GM19372 (cell line): ENCODE measurements around the gene COPE.
"Not testable (repeated sequence)": the region's sequence is repeated elsewhere in the genome, so short reads cannot be mapped to it uniquely, and the experiment has no call there.

Experiments
- ATAC-seq: cut with Tn5 transposase; IDR thresholded peaks from one replicate; pipeline ENCODE4 v1.9.1; 2021; ENCODE audit warnings: mild to moderate bottlenecking, low read depth, moderate library complexity; ENCODE audit not compliant: unreplicated experiment

The COPE gene

GRCh38 chr19:18941628-18942354 is 22.6 kb upstream of the COPE start:
- no peak for ATAC-seq

- no peak for ATAC-seq
Observed at GRCh38 chr19:18940769-18941627, 21.8 kb upstream of the COPE start, which contains the start of gene HOMER3. Gene HOMER3, minus strand, starts transcription at chr19:18941217. Its CDS starts 2,235 bp downstream, at chr19:18938982.

- no peak for ATAC-seq
Observed at GRCh38 chr19:18939922-18940768, 21.0 kb upstream of the COPE start.

- ATAC-seq = no peak
Observed at GRCh38 chr19:18939163-18939562, 20.0 kb upstream of the COPE start.

DNA sequence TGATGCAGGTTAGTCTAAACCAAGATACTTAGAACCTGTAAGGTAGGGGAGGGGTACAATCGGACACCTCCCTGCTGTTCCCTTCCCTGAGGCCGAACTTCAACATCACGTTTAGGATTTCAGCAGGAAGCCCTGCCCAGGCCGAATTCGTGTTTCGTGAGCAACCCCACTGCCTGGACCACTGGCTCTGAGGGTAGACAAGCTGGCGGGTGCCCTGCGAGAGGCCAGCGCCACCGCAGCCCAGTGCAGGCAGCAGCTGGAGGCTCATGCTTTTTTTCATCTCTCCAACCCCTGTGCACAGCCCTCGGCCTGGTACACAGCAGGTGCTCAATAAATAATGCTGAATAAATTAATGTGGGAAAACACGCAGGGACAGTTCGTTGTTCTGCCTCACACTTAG is 14.1 kb upstream of the COPE start:
- ATAC-seq = no peak

GRCh38 chr19:18932216-18932841 is 13.1 kb upstream of the COPE start:
- no peak for ATAC-seq

DNA sequence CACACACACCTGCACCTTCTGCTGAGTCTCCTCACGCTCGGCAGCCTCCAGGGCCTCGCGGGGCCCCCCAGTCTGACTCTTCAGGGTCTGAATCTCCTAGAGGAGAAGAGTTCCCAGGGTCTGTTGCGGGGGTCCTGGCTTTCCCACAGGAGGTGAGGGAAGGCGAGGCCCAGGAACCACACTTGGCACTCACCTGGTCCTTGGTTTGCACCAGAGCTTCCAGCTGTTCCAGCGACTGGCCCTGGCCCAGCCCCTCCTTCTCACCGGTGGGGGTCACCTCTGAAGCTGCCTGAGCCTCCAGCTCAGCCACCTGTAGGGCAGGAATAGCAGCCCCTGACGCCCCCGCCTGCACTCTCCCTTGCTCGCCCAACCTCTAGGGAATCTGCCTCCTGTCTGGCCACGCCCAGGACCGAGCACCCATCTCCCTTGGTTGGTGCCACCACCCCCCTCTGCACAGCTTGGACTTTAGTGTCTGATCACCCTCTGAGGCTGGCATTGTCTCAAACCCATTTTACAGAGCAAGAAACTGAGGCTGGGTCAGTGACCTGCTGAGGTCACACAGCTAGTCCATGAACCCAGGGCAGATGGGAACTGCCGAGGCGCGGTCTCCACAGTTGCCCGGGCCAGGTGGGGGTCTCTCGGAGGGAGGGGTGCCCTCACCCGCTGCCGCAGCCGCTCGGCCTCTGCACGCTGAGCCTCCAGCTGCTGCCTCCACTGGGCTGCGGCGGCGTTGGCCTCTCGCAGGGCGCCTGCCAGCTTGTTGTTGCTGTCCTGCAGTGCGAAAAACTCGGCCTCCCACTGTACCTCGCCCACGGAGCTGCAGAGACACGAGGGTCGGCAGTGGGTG is 12.4 kb upstream of the COPE start:
- ATAC-seq = no peak

DNA sequence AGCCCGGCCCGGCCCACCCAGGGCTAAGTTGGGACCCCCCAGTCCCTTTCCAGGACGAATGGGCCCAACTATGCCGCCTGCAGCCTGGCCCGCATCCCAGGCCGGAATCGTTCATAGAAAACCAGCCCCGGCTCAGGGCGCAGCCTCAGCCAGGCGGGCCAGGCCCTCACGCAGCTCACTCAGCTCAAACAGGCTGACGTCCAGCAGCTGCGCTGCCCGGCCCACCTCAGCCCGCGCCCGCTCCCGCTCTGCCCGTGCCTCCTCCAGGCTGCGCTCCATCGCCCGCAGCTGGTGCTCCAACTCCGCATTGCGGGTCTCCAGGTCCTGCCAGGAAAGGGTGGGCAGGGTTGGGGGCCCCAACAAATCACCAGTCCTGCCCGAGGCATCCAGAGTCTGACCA is 10.1 kb upstream of the COPE start:
- no peak for ATAC-seq

DNA sequence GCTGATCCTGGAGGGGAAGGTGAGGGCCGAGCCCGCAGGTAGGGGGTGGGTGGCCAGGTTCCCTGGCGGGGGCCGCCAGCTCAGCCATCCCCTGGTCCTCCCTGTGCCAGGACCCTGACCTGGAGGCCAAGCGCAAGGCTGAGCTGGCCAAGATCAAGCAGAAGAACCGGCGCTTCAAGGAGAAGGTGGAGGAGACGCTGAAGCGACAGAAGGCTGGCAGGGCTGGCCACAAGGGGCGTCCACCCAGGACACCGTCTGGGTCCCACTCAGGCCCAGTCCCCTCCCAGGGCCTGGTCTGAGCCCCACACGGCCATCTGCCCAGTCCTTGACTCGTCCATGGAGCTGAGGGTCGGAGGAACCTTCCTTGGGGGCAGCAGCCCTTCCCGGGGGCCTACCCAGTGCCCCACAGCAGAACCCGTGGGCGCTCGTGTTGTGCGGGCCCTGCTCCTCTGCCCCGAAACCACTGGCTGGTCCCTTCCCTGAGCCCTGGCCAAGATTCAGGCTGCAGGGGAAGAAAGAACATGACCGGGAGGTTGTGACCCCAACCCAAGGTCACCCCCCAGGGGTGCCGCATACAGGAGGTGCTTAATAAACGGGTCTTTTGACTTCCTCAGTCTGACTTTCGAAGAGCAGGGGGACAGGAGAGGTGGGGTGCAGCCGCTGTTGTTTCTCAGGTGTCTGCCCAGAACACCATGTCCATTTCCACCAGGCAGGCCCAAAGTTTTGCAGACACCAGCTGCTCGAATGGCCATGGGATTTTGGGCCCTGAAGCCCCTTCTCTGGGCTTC is 9.0 kb upstream of the COPE start:
- ATAC-seq = no peak

DNA sequence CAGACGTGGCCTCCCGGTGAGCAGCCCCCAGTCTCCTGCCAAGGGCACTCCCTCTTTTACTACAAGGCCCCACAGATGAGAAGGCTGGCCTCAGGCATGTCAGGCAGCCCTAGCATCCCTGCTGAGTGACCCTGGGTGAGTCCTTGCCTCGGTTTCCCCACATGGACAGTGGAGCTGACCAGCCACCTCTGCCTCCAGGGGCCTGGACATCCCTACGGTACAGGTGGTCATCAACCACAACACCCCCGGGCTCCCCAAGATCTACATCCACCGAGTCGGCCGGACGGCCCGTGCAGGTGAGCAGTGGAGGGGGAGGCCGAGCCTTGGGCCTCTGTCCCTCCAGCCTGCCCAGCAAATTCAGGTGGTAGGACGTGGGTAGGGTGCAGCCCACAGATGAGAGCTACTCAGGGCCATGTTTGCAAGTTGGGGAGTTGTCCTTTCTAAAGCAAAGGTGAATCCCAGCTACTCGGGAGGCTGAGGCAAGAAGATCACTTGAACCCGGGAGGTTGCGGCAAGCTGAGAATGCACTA is 5.6 kb upstream of the COPE start:
- no peak for ATAC-seq

DNA sequence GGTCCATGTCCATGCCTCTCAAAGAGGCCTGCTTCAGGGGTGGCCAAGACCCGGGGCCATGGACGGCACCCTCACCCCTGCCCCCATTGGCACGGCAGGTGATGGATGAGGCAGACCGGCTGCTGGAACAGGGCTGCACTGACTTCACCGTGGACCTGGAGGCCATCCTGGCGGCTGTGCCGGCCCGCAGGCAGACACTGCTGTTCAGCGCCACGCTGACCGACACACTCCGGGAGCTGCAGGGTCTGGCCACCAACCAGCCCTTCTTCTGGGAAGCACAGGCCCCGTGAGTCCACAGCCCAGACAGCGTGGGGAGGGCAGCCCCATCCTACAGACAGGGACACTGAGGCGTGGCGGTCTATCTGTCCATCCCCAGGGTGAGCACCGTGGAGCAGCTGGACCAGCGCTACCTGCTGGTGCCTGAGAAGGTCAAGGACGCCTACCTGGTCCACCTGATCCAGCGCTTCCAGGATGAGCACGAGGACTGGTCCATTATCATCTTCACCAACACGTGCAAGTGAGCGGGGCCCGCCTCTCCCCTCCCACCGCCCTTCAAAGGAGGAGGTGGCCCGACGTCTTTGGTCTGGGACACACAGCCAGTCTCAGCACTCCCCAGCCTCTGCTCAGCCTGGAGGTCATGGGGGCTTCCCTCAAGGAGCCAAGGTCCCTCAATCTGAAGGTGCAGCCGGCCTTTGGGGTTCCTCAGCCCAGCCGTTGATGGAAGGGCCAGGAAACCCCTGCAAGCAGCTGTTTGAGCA is 3.2 kb upstream of the COPE start:
- no peak for ATAC-seq

DNA sequence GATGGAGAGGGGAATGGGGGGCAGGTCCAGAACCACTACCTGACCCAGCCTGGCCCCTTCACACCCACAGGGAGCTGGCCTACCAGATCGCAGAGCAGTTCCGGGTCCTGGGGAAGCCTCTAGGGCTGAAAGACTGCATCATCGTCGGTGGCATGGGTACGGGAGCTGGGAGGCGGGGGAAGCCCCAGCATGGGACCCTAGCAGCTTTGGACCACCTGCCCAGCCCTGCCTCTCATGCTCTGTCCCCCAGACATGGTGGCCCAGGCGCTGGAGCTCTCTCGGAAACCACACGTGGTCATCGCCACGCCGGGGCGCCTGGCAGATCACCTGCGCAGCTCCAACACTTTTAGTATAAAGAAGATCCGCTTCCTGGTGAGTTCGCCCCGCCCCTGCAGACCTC is 2.4 kb upstream of the COPE start:
- no peak for ATAC-seq

- ATAC-seq = no peak
Observed at GRCh38 chr19:18920400-18920799, 1.2 kb upstream of the COPE start.

GRCh38 chr19:18919900-18920214 is 670 bp upstream of the COPE start:
- ATAC-seq = no peak

GRCh38 chr19:18917593-18917992 is 1.6 kb downstream of the COPE start:
- not testable (repeated sequence) for ATAC-seq

- ATAC-seq = no peak
Observed at GRCh38 chr19:18915639-18916038, 3.5 kb downstream of the COPE start.

GRCh38 chr19:18913466-18913865 is 5.7 kb downstream of the COPE start:
- ATAC-seq = no peak

GRCh38 chr19:18912933-18913332 is 6.3 kb downstream of the COPE start:
- ATAC-seq = no peak
